HG03575 (cell line): ENCODE measurements around the gene ETV6.

Experiments used
- ATAC-seq: cut with Tn5 transposase; IDR thresholded peaks from one replicate; pipeline ENCODE4 v1.9.1; 2021; ENCODE audit not compliant: unreplicated experiment, insufficient number of reproducible peaks, low FRiP score; ENCODE audit errors: extremely low read depth

Gene ETV6

DNA sequence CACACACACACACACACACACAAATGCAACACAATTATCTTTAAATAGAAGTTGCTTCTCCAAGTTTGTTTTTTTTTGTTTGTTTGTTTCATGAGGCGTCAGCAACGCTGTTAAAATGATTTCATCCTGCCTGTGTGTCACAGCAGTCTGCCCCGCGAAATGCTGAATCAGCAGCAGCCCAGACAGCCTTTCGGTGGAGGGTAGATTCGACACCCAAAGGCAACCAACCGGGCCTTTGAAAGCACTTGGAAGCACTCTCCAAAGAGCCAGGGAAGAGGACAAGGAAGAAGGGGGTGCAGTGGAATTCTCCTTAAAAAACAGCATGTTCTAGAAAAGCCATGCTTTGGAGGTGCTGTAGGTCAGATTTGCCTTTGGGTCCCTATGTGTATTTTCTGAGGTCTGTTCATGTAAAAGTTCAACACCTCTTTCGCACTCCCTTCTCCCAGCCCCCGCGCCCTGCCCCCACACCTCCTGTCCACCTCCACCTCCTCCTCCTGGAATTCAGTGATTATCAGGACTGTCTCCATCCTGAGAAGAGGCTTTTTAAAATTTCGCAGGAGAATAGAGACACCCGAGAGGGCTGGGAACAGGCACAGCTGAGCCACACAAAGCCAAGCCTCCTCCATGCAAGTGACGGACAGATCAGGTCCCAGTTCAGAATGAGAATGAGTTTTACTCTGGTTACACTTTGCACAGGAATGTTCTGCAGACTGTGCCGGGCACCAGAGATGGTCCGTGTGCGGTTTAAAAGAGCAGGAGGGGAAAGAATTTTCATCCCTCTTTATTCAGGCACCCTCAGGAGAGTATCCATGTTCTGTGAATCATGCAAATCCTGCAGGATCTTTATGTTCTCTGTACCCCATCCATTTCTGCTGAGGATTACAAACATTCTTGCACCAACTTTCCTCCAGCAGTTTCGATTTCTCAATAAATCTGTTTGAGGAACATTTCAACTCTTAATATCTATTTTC lies 177.9 kb downstream of the ETV6 start:
- no peak for ATAC-seq

GRCh38 chr12:11829764-11830194 lies 180.3 kb downstream of the ETV6 start:
- no peak for ATAC-seq

GRCh38 chr12:11830307-11830801 lies 180.9 kb downstream of the ETV6 start:
- no peak for ATAC-seq

DNA sequence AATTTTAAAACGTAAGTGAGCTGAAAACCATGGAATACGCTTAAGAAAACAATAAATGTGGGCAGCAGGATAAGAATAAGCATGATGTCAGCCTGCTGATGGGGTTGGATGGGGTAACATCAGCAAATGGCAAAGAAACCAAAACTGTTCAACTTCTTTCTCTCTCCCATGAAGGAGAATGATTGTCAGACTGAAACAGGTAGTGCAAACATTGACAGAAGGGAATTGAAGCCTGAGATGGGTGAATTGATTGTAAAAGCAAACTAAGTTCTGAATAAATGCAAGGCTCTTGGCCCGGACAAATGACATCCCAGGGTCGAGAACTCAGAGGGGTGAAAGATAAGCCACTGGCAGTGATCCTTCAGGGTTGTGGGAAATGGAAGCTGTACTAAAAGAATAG lies 182.6 kb downstream of the ETV6 start:
- ATAC-seq = no peak

DNA sequence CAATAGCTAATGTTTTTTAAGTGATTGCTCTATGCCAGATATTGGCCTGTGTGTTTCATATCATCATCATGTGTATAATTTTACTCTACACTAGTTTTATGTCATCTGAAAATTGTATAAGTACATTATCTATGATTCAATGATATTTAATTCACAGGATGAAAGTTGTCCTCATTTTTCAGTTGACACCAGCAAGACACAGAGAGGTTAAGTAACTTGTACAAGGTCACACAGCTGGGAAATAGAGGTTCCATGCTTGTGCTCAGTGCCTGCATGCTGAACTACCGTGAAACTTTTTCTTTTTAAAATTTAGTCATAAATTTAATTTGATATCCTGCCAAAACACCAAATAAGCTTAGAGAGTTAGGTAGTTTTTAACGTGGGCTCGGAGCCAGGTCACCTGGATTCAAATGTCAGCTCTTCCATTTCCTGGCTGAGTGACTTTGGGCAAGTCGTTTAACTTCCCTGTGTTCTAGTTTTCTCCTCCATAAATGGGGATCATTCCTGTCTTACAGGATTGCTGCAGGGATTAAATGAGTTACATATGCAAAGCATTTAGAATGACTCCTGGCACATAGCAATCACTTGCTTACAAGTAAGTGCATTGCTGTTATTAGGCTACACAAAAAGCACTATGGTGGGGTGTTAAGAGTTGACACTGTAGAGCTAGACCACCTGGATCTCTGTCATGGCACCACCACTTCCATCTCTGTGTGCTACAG lies 183.9 kb downstream of the ETV6 start:
- no peak for ATAC-seq

DNA sequence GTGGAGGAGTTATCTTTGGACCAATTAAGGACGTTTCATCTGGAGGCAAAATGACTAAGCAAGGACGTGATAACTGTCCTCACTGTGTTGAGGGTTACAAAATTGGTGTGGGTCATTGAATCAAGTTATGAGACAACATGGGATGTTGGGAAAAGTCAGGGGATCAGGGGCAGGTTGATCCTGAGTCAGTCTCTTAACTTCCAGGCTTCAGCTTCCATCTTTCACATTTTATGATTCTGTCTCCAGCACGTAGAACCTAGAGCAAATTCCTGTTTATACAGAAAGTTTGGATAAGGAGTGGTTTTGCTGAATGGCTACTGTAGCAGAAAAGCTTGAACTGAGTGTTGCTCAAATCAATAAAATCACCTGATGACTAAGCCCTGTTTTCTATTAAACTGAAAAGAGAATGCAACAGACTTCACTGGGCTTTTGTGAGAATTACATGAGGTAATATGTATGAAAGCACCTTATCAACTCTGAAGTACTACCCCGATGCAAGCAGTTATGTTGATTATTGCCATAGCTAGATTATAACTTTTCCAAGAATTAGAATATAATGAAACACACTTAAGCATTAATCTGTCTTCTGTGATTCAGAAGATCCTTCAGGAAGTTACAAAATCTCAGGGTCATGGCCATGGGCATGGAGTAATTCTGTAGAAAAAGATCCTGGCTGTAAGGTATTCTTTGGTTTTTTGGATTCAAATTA lies 184.8 kb downstream of the ETV6 start:
- no peak for ATAC-seq

DNA sequence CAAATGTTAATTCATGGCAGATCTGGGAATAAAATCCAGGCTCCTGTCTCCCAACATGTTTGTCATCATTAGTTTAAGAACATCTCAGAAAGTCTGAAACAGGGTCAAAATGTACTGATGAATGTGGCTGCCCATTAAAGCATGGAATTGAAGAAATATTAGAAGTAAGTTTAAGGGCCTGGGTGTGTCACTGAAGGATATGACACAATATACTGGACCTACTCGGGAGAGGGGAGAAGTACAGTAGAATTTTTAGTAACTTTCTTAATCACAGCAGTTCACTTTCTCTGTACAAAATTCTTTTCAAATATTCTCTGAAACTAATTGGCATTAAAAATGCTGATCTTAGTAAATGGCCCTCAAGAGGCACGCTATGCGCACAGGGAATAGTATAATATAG lies 185.5 kb downstream of the ETV6 start:
- no peak for ATAC-seq

DNA sequence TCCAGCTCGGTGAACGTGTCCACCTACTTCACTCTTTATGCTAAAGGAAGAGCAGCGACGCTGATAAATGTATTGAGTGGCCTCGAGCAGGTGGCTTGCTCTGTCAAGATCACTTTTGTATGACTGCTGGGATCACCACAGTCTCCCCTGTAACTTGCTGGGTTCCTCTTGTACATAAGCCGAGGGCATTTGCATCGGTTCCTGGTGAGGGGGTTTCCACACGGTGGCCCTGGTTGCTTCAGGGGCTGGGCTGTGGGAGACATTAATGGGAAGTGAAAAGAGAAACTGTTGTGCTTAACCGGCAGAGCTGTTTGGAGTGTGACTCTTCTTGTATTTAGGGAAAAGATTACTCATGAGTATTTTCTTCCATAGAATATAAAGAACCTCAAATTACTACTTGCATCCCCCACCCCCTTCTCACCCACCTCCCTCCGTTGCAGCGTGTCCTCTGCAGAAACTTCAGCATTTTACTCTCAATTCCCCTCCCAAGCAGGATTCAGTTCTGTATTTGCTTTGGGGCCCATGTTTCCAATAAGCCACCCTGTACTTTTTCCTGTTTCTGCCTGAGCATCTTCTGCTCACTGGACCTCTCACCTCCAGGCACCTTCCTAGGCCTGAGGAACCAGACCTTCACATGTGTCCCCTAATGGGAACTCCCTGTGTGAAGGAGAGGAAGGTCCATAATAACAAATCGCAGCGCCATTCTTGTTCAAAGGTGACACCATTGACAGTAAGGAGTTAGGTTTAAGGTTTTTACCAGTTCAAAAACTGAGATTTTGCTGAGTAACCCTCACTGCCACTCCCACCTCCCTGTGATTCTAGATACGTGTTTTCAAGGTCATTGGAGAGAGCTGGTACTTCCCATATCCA lies 187.0 kb downstream of the ETV6 start:
- ATAC-seq = peak; percentile 72

DNA sequence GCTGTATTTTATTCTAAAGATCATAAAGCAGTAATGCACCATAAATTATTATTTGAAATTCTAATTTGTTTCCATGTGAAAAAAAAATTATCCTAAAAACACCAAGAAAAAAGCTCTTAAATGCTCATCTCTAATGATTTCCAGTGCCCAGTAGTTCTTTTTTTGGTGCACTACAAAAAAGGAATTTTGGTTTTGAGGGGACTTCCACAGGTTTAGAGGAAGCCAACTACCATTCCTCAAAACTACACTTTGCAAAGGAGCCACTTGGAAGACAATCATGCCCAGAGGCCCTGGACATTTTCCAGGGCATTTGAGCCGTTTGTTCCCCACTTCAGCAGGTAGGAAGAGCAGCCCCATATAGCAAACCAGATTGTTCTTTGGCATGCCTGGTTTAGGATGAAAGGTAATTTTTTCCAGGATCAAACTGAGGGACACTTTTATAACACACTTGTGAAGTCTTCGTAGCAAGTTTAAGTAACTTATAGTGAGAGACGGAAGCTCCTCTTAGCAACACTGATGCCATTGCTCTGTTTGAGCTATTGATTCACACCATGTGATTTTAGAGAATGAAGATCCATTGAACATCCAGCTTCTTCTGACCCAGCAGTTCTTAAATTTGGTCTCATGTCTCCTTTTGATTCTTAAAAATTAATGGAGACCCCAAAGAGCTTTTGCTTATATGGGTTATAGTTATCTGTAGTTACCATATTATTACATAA lies 187.9 kb downstream of the ETV6 start:
- ATAC-seq = no peak

DNA sequence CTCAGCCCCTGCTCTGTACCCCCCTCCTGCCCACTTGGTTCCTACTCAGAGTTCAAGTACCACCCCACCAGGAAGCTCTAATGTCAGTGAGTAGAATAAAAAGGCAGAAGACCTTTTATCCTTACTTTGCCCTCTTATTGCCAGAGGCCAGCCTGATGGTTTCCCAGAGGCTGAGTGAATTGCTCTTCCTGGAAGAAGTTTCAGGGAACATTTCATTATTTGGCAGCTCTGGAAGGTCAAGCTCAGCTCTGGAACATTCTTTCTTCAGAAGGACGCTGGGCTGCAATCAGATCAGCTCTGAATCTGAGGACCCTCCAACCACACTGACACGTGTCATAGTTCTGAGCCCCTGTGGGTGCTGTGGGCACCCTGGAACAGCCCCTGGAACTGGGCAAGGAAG lies 188.9 kb downstream of the ETV6 start:
- ATAC-seq = no peak

- ATAC-seq = no peak
These were observed 189.7 kb downstream of the ETV6 start for GRCh38 chr12:11839091-11839641.

- ATAC-seq = no peak
These were observed 190.9 kb downstream of the ETV6 start for GRCh38 chr12:11840366-11840765.

DNA sequence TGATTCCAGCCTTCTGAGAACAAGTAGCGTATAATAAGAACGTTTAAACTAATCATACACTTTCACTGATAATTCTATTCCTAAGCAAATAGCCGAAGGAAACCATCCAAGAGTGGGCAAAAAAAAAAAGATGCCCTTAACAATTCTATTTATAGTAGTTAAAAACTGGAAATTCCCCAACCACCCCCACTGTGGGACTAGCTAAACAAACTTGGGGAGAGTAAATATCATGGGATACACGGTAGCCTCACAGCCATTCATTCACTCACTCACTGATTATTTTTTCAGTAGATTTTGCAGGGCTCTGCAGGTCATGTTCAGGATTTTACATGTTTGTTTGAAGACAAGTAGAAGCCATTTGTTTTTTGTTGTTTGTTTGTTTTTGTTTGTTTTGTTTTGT lies 197.0 kb downstream of the ETV6 start:
- no peak for ATAC-seq

DNA sequence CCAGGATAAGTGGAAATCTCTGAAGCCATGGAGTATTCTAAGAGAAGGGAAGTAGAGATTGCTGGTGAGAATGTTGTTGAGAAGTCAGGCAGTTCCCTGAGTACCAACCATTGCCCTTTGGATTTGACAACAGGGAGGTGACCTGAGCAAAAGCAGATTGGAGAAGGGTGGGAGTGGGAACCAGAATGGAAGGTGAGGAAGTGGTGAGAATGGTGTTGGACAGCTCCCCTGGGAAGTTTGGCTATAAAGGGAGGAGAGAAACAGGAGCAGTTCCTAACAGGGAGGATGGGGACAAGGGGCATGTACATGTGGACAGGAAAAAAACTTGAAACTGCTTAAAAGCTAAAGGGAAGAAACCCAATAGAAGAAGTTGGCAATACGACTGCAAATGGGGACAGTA lies 198.1 kb downstream of the ETV6 start:
- no peak for ATAC-seq

- no peak for ATAC-seq
These were observed 200.5 kb downstream of the ETV6 start for GRCh38 chr12:11849757-11850504.

DNA sequence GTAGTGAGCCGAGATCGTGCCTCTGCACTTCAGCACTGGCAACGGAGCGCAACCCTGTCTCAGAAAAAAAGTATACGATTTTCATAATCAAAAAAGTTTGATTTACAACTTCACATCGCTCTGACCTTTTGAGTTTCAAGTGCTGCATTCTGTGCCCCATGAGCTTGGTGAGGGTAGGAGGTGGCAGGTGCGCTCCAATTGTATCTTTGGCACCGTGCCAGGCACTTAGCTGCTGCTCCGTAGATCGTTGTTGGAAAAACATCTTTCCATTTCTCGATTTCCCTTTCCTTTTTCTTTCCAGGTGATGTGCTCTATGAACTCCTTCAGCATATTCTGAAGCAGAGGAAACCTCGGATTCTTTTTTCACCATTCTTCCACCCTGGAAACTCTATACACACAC lies 203.7 kb downstream of the ETV6 start:
- ATAC-seq = no peak

DNA sequence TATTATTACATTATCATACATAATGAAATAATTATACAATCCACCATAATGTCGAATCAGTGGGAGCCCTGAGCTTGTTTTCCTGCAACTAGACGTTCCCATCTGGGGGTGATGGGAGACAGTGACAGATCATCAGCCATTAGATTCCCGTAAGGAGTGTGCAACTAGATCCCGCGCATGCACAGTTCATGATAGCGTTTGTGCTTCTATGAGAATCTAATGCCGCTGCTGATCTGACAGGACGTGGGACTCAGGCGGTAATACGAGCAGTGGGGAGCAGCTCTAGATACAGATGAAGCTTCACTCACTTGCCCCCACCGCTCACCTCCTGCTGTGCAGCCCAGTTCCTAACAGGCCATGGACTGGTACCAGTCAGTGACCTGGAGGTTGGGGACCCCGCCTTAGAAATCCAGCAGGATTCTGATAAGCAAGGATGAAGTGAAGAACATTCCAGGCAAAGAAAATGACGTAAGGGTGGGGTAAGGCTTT lies 204.6 kb downstream of the ETV6 start:
- ATAC-seq = no peak
